ENCODE measurements around the gene ZNF804A. TPM values are rescaled to one million over a fixed set of nuclear protein-coding genes. Genes with fewer than 3 reads are reported as not detected.

ZNF804A gene
- total and polyA plus RNA-seq, 2 of the 4 experiments (the other 2 are of a cell fraction) = 2.2 to 2.7 TPM

GRCh38 chr2:184769023-184769422 lies 170.7 kb downstream of the ZNF804A start:
- Histone ChIP-seq H3K36me3 (ENCODE audit: control insufficient read depth, insufficient read depth, low read length) (no peaks in the 10 kb centered on the region), H2BK120ac (ENCODE audit: low read depth, low read length) (no peak overlapping the region), H3K9me3 (ENCODE audit: control insufficient read depth, insufficient read depth, low read length) (no peaks in the 10 kb centered on the region), H2AFZ (replicated peaks; ENCODE audit: low read length, poor library complexity) (no peak overlapping the region), H3K56ac (ENCODE audit: extremely low read depth, insufficient read depth, low read length) (no peak overlapping the region), H3K14ac (replicated peaks; ENCODE audit: low read depth, low read length) (no peak overlapping the region), H3K4me1 (ENCODE audit: control insufficient read depth, insufficient read depth, low read length) (no peaks in the 10 kb centered on the region), H2BK20ac (ENCODE audit: low read depth, low read length) (no peak overlapping the region), H3K23ac (ENCODE audit: low read depth, low read length) (no peak overlapping the region), H3K9ac (ENCODE audit: low read depth, low read length) (no peak overlapping the region), H2AK5ac (ENCODE audit: low read depth, low read length) (no peak overlapping the region), H4K20me1 (ENCODE audit: insufficient read depth, low read length) (no peaks in the 10 kb centered on the region), H4K91ac (ENCODE audit: insufficient read depth, low read depth, low read length) (no peak overlapping the region), H3K9me1 (ENCODE audit: insufficient read depth, low read length) (no peaks in the 10 kb centered on the region), H3K27me3 (ENCODE audit: control insufficient read depth, insufficient read depth, low read length) (no peaks in the 10 kb centered on the region), H2BK5ac (ENCODE audit: low read depth, low read length, poor library complexity, severe bottlenecking) (peak overlapping the region; percentile 30), H3K4ac (ENCODE audit: low read depth, low read length) (no peak overlapping the region), H3K79me1 (ENCODE audit: low read depth in 1 of 2, low read length in 2 of 2) (no peaks in the 10 kb centered on the region), H3K18ac (ENCODE audit: low read depth, low read length) (no peak overlapping the region), H4K8ac (ENCODE audit: low read depth in 2 of 2, low read length in 2 of 2) (no peak overlapping the region), H2AK9ac (replicated peaks; ENCODE audit: low read depth, low read length, poor library complexity) (no peak overlapping the region), H2BK15ac (ENCODE audit: low read depth, low read length) (no peak overlapping the region), H3K27ac (ENCODE audit: insufficient read depth, low read length) (no peak overlapping the region), H3K4me2 (ENCODE audit: low read depth, low read length) (peak overlapping the region; percentile 25; the same call in 1 of the 2 replicates), H3K4me3 (ENCODE audit: insufficient read depth, low read depth, low read length) (no peak overlapping the region), H4K5ac (ENCODE audit: low read depth, low read length) (no peak overlapping the region)
- intact Hi-C loops (cut with micrococcal nuclease) = loop anchor here (10.0 kb wide), 1 partner anchor 116 kb away; no protein-coding TSS in a partner anchor
- DNase-seq = peak; percentile 81
- peak; percentile 33; the same call in 1 of the 2 replicates for TF ChIP-seq BHLHE40 (IDR thresholded peaks at IDR 0.05; ENCODE audit: low read depth, low read length)
- TF ChIP-seq MXI1 (IDR thresholded peaks at IDR 0.05; ENCODE audit: borderline replicate concordance, low read depth, low read length) = no peak
- dilution Hi-C loops (cut with HindIII; ENCODE audit: low sequenced_read_pairs, unreplicated experiment) = no loop called here
- no TSS peak for BruUV-seq (replicated peaks)
- POLR2A ChIA-PET (ENCODE audit: unreplicated experiment) = no interaction called here
- in situ Hi-C loops (cut with MboI; ENCODE audit: low sequenced_read_pairs) = no loop called here
- ATAC-seq (ENCODE audit: low read depth) = peak; percentile 79
- CTCF ChIA-PET = no interaction called here
- WGBS, 2 experiments (ENCODE audit: extremely low coverage in 2 of 2, insufficient read length in 1 of 2) = no CpG with 5 or more reads among the region's 2 CpGs
